ENCODE data around the gene GFPT1. TPM values are rescaled to one million over a fixed set of nuclear protein-coding genes. Genes with fewer than 3 reads are reported as not detected.

The GFPT1 gene
- total RNA-seq, 1 donor from 2014 or later, result 126 TPM

- Mint-ChIP-seq H3K27me3 (ENCODE audit: low read depth, unreplicated experiment) (no peaks in the 10 kb centered on the region), H3K4me1 (ENCODE audit: low read depth, unreplicated experiment) (no peaks in the 10 kb centered on the region), H3K9me3 (ENCODE audit: unreplicated experiment) (no peaks in the 10 kb centered on the region), H3K4me3 (ENCODE audit: unreplicated experiment) (no peak overlapping the region), H3K27ac (ENCODE audit: unreplicated experiment) (no peak overlapping the region), H3K36me3 (ENCODE audit: low read depth, unreplicated experiment) (peaks cover 13% of the 10 kb centered on the region)
- Histone ChIP-seq H2AFZ (ENCODE audit: low read depth, low read length) (no peak overlapping the region), H3K4me2 (ENCODE audit: low read length) (no peak overlapping the region), H4K20me1 (ENCODE audit: insufficient read depth, low read length) (no peaks in the 10 kb centered on the region), H3K9me3 (ENCODE audit: insufficient read depth, low read depth, low read length) (no peaks in the 10 kb centered on the region), H3K27me3 (ENCODE audit: insufficient read depth, low read length) (no peaks in the 10 kb centered on the region), H3K36me3 (ENCODE audit: insufficient read depth, low read length) (peaks cover 21% of the 10 kb centered on the region), H3K79me2 (ENCODE audit: insufficient read depth, low read length) (no peaks in the 10 kb centered on the region), H3K4me3 (ENCODE audit: insufficient read depth, low read depth, low read length) (no peak overlapping the region), H3K4me1 (ENCODE audit: insufficient read depth, low read length) (no peaks in the 10 kb centered on the region), H3K27ac (ENCODE audit: low read depth, low read length) (no peak overlapping the region), H3K9ac (ENCODE audit: low read length) (no peak overlapping the region)
- TF ChIP-seq CTCF (IDR thresholded peaks at IDR 0.05; ENCODE audit: insufficient read depth, low read depth, low read length) (no peak), EZH2 (IDR thresholded peaks at IDR 0.05; ENCODE audit: insufficient read depth, low read length) (no peak)
- FAIRE-seq (no peak), DNase-seq (ENCODE audit: low read depth) (no peak)
These were observed 13.1 kb upstream of the GFPT1 start for GRCh38 chr2:69400121-69400520.

- H3K27me3 Mint-ChIP-seq (ENCODE audit: low read depth, unreplicated experiment), result no peaks in the 10 kb centered on the region
- peaks cover 10% of the 10 kb centered on the region for H3K36me3 Mint-ChIP-seq (ENCODE audit: low read depth, unreplicated experiment)
- H3K27me3 ChIP-seq (ENCODE audit: insufficient read depth, low read length), result no peaks in the 10 kb centered on the region
- no peak overlapping the region for H3K4me2 ChIP-seq (ENCODE audit: low read length)
- no peaks in the 10 kb centered on the region for H3K9me3 Mint-ChIP-seq (ENCODE audit: unreplicated experiment)
- H3K9ac ChIP-seq (ENCODE audit: low read length), result no peak overlapping the region
- TF ChIP-seq CTCF (IDR thresholded peaks at IDR 0.05; ENCODE audit: insufficient read depth, low read depth, low read length) (no peak), EZH2 (IDR thresholded peaks at IDR 0.05; ENCODE audit: insufficient read depth, low read length) (no peak)
- no peaks in the 10 kb centered on the region for H4K20me1 ChIP-seq (ENCODE audit: insufficient read depth, low read length)
- no peak overlapping the region for H3K27ac Mint-ChIP-seq (ENCODE audit: unreplicated experiment)
- no peak overlapping the region for H2AFZ ChIP-seq (ENCODE audit: low read depth, low read length)
- DNase-seq (ENCODE audit: low read depth) (no peak), FAIRE-seq (no peak)
- H3K79me2 ChIP-seq (ENCODE audit: insufficient read depth, low read length), result no peaks in the 10 kb centered on the region
- H3K36me3 ChIP-seq (ENCODE audit: insufficient read depth, low read length), result peaks cover 17% of the 10 kb centered on the region
- H3K4me1 ChIP-seq (ENCODE audit: insufficient read depth, low read length), result no peaks in the 10 kb centered on the region
- no peaks in the 10 kb centered on the region for H3K4me1 Mint-ChIP-seq (ENCODE audit: low read depth, unreplicated experiment)
- no peak overlapping the region for H3K4me3 Mint-ChIP-seq (ENCODE audit: unreplicated experiment)
- no peak overlapping the region for H3K27ac ChIP-seq (ENCODE audit: low read depth, low read length)
- no peak overlapping the region for H3K4me3 ChIP-seq (ENCODE audit: insufficient read depth, low read depth, low read length)
- no peaks in the 10 kb centered on the region for H3K9me3 ChIP-seq (ENCODE audit: insufficient read depth, low read depth, low read length)
These were observed 10.2 kb upstream of the GFPT1 start for GRCh38 chr2:69397234-69397633.

- Histone ChIP-seq H3K4me1 (ENCODE audit: insufficient read depth, low read length) (no peaks in the 10 kb centered on the region), H3K4me3 (ENCODE audit: insufficient read depth, low read depth, low read length) (no peak overlapping the region), H3K36me3 (ENCODE audit: insufficient read depth, low read length) (peaks cover 17% of the 10 kb centered on the region), H3K27ac (ENCODE audit: low read depth, low read length) (no peak overlapping the region), H3K9me3 (ENCODE audit: insufficient read depth, low read depth, low read length) (no peaks in the 10 kb centered on the region), H2AFZ (ENCODE audit: low read depth, low read length) (no peak overlapping the region), H3K27me3 (ENCODE audit: insufficient read depth, low read length) (no peaks in the 10 kb centered on the region), H3K4me2 (ENCODE audit: low read length) (no peak overlapping the region), H3K79me2 (ENCODE audit: insufficient read depth, low read length) (no peaks in the 10 kb centered on the region), H4K20me1 (ENCODE audit: insufficient read depth, low read length) (no peaks in the 10 kb centered on the region), H3K9ac (ENCODE audit: low read length) (no peak overlapping the region)
- H3K36me3 Mint-ChIP-seq (ENCODE audit: low read depth, unreplicated experiment), result peaks cover 10% of the 10 kb centered on the region
- TF ChIP-seq CTCF (IDR thresholded peaks at IDR 0.05; ENCODE audit: insufficient read depth, low read depth, low read length) (no peak), EZH2 (IDR thresholded peaks at IDR 0.05; ENCODE audit: insufficient read depth, low read length) (no peak)
- H3K27ac Mint-ChIP-seq (ENCODE audit: unreplicated experiment), result no peak overlapping the region
- H3K4me3 Mint-ChIP-seq (ENCODE audit: unreplicated experiment), result no peak overlapping the region
- H3K9me3 Mint-ChIP-seq (ENCODE audit: unreplicated experiment), result no peaks in the 10 kb centered on the region
- no peaks in the 10 kb centered on the region for H3K4me1 Mint-ChIP-seq (ENCODE audit: low read depth, unreplicated experiment)
- no peak for DNase-seq (ENCODE audit: low read depth)
- H3K27me3 Mint-ChIP-seq (ENCODE audit: low read depth, unreplicated experiment), result no peaks in the 10 kb centered on the region
- no peak for FAIRE-seq
These were observed 8.8 kb upstream of the GFPT1 start for GRCh38 chr2:69395866-69396265.

Data from astrocyte (in vitro differentiated cells and primary cell).